Esophagus squamous epithelium (tissue), 4 donors: ENCODE results near the gene MAGEA12.

Experiments used
- POLR2A ChIP-seq, 4 donors: fragments of 450-650 bp; IDR thresholded peaks; one replicate each; pipeline ENCODE4 v1.6.1; 2017; ENCODE audit warnings: antibody characterized with exemption in 4 of 4, mild to moderate bottlenecking in 4 of 4, moderate library complexity in 3 of 4
- TF ChIP-seq, protein P1 (sequence below), 6 experiments: fragments of 450-650 bp in 4 of 6; fragments of 200-600 bp in 2 of 6; sonication (generic) in 2 of 6; IDR thresholded peaks; one replicate each; pipeline ENCODE4 v1.5.1; 2016 to 2019; ENCODE audit warnings: antibody characterized with exemption in 6 of 6, mild to moderate bottlenecking in 4 of 6, moderate library complexity in 4 of 6

- TF ChIP-seq POLR2A (IDR thresholded peaks at IDR 0.05), result no peak
- TF ChIP-seq, protein P1, sequence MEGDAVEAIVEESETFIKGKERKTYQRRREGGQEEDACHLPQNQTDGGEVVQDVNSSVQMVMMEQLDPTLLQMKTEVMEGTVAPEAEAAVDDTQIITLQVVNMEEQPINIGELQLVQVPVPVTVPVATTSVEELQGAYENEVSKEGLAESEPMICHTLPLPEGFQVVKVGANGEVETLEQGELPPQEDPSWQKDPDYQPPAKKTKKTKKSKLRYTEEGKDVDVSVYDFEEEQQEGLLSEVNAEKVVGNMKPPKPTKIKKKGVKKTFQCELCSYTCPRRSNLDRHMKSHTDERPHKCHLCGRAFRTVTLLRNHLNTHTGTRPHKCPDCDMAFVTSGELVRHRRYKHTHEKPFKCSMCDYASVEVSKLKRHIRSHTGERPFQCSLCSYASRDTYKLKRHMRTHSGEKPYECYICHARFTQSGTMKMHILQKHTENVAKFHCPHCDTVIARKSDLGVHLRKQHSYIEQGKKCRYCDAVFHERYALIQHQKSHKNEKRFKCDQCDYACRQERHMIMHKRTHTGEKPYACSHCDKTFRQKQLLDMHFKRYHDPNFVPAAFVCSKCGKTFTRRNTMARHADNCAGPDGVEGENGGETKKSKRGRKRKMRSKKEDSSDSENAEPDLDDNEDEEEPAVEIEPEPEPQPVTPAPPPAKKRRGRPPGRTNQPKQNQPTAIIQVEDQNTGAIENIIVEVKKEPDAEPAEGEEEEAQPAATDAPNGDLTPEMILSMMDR (IDR thresholded peaks at IDR 0.05), result no peak
Measured at GRCh38 chrX:152735101-152735500, 1.5 kb downstream of the MAGEA12 start.
